NOMO-1 treated with dmso at 0.1 percent for 144 hours (cell line): ENCODE data around the gene HKDC1.
"Not testable (repeated sequence)": the region's sequence is repeated elsewhere in the genome, so short reads cannot be mapped to it uniquely, and the experiment has no call there.

Source experiments
- DNase-seq: peaks from one replicate; lab custom pipeline; 2025; ENCODE audit not compliant: unreplicated experiment; lab: John Stamatoyannopoulos, UW

HKDC1 gene

GRCh38 chr10:69220041-69220451 is at the start of gene HKDC1:
HKDC1 (plus strand) TSS chr10:69220332; CDS start chr10:69220436, 104 bp downstream.
- no peak for DNase-seq

- DNase-seq = no peak
Measured at GRCh38 chr10:69172241-69172982, 47.7 kb upstream of the HKDC1 start.

DNA sequence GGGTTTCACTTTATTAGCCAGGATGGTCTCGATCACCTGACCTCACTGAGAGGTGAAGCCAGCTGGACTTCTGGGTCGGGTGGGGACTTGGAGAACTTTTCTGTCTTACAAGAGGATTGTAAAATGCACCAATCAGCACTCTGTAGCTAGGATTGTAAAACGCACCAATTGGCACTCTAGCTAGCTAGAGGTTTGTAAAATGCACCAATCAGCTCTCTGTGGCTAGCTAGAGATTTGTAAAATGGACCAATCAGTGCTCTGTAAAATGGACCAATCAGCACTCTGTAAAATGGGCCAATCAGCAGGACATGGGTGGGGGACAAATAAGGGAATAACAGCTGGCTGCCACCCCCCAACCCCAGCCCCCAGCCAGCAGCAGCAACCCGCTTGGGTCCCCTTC is 44.8 kb upstream of the HKDC1 start:
- DNase-seq = not testable (repeated sequence)

DNA sequence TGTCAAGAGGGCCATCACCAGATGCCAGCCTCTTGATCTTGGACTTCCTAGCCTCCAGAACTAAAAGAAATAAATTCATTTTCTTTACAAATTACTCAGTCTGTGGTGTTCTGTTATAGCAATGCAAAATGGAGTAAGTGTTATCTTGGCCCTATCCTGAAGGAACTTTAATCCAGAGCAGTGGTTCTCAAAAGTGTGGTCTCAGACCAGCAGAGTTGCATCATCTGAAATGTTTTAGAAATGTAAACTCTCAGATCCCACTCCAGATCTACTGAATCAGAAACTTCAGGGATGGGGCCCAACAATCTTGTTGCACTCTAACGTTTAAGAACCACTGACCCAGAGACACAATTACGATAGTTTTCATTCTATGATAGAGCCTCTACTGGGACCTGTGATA is 43.3 kb upstream of the HKDC1 start:
- no peak for DNase-seq

DNA sequence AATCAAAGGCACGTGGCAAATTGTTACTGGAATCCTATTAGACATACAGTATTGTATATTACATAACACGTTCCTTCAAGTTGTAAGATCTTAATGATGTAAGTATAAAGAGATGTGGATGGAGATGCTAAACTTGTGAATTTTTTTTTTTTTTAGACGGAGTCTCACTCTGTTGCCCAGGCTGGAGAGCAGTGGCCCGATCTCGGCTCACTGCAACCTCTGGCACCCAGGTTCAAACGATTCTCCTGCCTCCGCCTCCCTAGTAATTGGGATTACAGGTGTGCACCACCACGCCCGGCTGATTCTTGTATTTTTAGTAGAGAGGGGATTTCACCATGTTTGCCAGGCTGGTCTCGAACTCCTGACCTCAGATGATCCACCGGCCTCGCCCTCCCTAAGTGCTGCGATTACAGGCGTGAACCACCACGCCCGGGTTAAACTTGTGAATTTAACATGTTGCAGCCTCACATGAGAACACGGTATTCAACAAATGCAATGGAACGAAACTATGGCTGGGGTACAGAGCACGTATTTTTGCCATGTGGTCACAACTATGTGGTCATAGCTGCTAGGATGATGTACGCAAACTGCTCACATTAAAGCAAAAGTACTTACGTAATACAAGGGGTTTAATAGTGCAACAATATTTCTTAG is 40.9 kb upstream of the HKDC1 start:
- peak; percentile 46 for DNase-seq

DNA sequence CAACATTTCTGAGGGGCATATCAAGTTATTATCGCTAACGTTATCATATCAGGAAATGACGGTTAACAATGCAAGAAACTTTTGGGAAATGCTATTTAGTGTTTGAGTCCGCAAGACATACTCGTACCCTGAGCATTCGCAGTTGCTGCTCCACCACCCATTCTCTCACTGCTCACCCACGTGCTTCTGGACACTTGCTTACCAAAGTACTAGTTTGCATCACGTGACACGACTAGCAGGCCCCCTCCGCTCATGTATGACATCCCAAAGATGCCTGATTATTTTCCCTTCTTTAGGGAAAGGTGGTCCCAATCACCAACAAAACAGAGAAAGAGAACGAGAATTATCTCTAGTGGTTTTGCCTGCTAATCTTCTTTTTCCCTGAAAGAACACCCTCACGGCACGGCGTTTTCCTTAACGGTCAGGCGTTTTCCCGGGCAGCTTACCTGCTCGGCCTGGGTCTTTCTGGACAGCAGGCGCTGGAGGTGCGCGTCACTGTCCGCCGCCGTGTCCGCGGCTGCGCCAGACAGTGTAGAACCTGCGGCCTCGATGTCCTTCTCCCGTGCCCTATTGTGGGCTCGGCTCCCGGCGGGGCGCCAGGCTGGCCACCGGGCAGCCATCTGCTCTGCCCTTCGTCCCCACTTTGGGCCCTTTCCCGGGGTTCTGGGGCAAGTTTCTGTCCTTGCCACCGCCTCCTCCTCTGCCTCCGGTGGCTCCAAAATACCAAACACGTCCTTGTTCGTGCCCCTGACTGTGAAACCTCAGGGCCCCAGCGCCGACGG is 40.2 kb upstream of the HKDC1 start, which contains the start of gene SUPV3L1:
SUPV3L1 (plus strand) TSS at position 492 of the 782 bp plus-strand sequence; CDS start at position 550, 58 bp downstream.
- DNase-seq = peak; percentile 89

- no peak for DNase-seq
Measured at GRCh38 chr10:69180525-69181204, 39.5 kb upstream of the HKDC1 start.

DNA sequence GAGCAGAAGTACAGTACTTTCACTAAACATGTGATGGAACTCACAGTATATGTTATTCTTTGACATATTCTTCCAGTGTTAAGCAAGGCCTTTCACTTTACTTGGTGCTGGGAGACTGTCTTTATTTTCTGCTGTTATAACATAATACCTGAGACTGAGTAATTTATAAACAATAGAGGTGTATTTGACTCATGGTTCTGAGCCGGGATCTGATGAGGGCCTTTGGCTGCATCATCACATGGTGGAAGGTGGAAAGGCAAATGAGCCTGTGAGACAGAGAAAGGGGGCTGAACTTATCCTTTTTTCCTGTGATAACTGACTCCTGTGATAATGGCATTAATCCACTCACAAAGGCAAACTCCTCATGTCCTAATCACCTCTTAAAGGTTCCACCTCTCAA is 38.7 kb upstream of the HKDC1 start:
- no peak for DNase-seq

DNA sequence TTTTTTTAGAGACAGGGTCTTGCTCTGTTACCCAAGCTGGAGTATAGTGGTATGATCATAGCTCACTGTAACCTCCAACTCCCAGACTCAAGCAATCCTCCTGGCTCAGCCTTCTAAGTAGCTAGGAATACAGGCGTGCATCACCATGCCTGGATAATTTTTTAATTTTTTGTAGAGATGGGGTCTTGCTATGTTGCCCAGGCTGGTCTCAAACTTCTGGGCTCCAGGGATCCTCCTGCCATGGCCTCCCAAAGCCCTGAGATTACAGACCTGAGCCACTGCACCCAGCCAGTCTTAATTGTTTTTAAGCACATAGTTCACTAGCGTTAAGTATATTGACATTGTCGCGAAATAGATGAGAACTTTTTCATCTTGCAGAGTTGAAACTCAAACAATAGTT is 38.1 kb upstream of the HKDC1 start:
- DNase-seq = no peak

GRCh38 chr10:69186524-69186923 is 33.6 kb upstream of the HKDC1 start:
- no peak for DNase-seq

DNA sequence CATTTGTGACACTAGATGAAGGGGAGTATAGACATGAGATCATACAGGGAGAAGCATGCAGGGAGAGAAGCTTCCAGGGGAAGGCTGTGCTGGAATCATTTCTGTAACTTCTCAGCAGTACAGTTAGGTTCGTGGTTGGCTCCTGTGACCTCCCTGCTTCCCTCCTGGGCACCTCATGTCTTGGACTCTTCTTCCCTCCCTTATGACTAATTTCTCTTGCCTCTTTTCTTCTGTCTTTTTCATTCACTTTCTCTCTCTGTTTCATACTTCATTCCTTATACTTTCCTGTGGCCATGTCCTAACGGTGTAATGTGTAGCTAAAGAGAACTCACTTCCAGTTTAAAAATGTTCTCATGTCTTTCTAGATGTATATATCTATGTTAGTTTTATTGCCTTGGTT is 19.1 kb upstream of the HKDC1 start:
- DNase-seq = no peak

- DNase-seq = no peak
Measured at GRCh38 chr10:69202332-69202731, 17.8 kb upstream of the HKDC1 start.

- DNase-seq = no peak
Measured at GRCh38 chr10:69208761-69209160, 11.4 kb upstream of the HKDC1 start.

GRCh38 chr10:69209787-69210484 is 10.2 kb upstream of the HKDC1 start:
- DNase-seq = no peak

DNA sequence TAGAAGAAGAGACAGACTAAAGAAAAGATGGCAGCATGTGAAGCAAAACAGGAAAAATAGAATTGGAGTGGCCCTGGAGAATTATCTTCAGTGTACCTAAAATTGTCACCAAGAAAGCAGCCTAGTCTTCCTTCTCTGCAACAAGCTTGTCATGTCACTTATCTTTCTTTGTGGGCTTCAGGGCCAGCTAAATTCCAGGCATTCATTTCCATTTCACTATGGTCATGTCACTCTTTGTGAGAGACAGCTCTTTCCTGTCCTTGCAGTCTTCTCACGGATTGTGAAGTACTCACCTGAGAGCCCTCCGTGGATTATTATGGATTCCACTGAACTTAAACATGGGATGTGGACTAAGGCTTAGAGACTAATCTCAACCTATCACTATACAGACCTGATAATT is 9.0 kb upstream of the HKDC1 start:
- DNase-seq = no peak

- DNase-seq = no peak
Measured at GRCh38 chr10:69211524-69211923, 8.6 kb upstream of the HKDC1 start.

GRCh38 chr10:69213591-69214311 is 6.4 kb upstream of the HKDC1 start:
- no peak for DNase-seq

- no peak for DNase-seq
Measured at GRCh38 chr10:69214666-69215131, 5.4 kb upstream of the HKDC1 start.

- no peak for DNase-seq
Measured at GRCh38 chr10:69215405-69216171, 4.5 kb upstream of the HKDC1 start.
